HepG2 (cell line): ENCODE results near the gene FAM171A2. TPM values are rescaled to one million over a fixed set of nuclear protein-coding genes. Genes with fewer than 3 reads are reported as not detected.
A peak's percentile ranks its signal among the peaks of the same experiment; 100 is the strongest.

Experiments used
- ATF2 ChIP-seq: sonication (generic); formaldehyde crosslinking; IDR thresholded peaks from 2 replicates; pipeline ENCODE4 v1.4.0; 2020; ENCODE audit warnings: missing genetic modification reagents
- CENPX ChIP-seq: sonication (generic); formaldehyde crosslinking; IDR thresholded peaks from 2 replicates; pipeline ENCODE4 v1.9.0; 2021; ENCODE audit warnings: mild to moderate bottlenecking, missing genetic modification reagents, moderate library complexity
- DNMT1 ChIP-seq: sonication (generic); formaldehyde crosslinking; IDR thresholded peaks from 2 replicates; pipeline ENCODE4 v1.5.1; 2020; ENCODE audit warnings: mild to moderate bottlenecking, missing genetic modification reagents
- FOSL2 ChIP-seq: sonication (generic); formaldehyde crosslinking; IDR thresholded peaks from 2 replicates; pipeline ENCODE4 v1.4.0; 2020; ENCODE audit warnings: missing genetic modification reagents
- JUN ChIP-seq: sonication (generic); formaldehyde crosslinking; IDR thresholded peaks from 2 replicates; pipeline ENCODE4 v1.4.0; 2020; ENCODE audit warnings: mild to moderate bottlenecking, missing genetic modification reagents
- KAT8 ChIP-seq: IDR thresholded peaks from 2 replicates; pipeline ENCODE4 v1.6.1; 2016; ENCODE audit warnings: missing genetic modification reagents, missing compliant biosample characterization
- KDM4B ChIP-seq: sonication (generic); formaldehyde crosslinking; IDR thresholded peaks from 2 replicates; pipeline ENCODE4 v1.4.0; 2020; ENCODE audit warnings: missing genetic modification reagents
- KLF11 ChIP-seq: IDR thresholded peaks from 2 replicates; pipeline ENCODE4 v1.6.1; 2016; ENCODE audit warnings: missing compliant biosample characterization
- MED8 ChIP-seq: sonication (generic); formaldehyde crosslinking; IDR thresholded peaks from 2 replicates; pipeline ENCODE4 v1.8.1; 2023; ENCODE audit warnings: mild to moderate bottlenecking, missing genetic modification reagents; ENCODE audit not compliant: insufficient replicate concordance
- MXD4 ChIP-seq: IDR thresholded peaks from 2 replicates; pipeline ENCODE4 v1.6.1; 2016; ENCODE audit warnings: mild to moderate bottlenecking, missing biosample characterization, missing genetic modification reagents
- NCOA5 ChIP-seq: sonication (generic); formaldehyde crosslinking; IDR thresholded peaks from 2 replicates; pipeline ENCODE4 v1.4.0; 2020; ENCODE audit warnings: missing genetic modification reagents
- NR2F1 ChIP-seq, 2 experiments: fragments of 450-650 bp in 1 of 2; formaldehyde crosslinking in 1 of 2; IDR thresholded peaks; 2 replicates each; pipeline versions ENCODE4 v1.5.0 to v1.6.1; 2016 to 2020; ENCODE audit warnings: mild to moderate bottlenecking in 1 of 2, missing compliant biosample characterization in 1 of 2, missing genetic modification reagents in 1 of 2, moderate library complexity in 1 of 2
- POLR2AphosphoS2 ChIP-seq: IDR thresholded peaks from 2 replicates; pipeline ENCODE4 v1.6.1; 2011; ENCODE audit warnings: low read depth, low read length, improper control_type of control experiment
- SIN3B ChIP-seq: fragments of 150-350 bp; IDR thresholded peaks from 2 replicates; pipeline ENCODE4 v1.6.1; 2014; ENCODE audit warnings: low read length
- TBX3 ChIP-seq: fragments of 450-650 bp; IDR thresholded peaks from 2 replicates; pipeline ENCODE4 v1.6.1; 2017; ENCODE audit warnings: antibody characterized with exemption, mild to moderate bottlenecking, inconsistent platforms, borderline replicate concordance
- TCF7 ChIP-seq: sonication (generic); IDR thresholded peaks from 2 replicates; pipeline ENCODE4 v1.6.1; 2016; ENCODE audit warnings: antibody characterized with exemption, low read depth
- TIGD3 ChIP-seq: sonication (generic); formaldehyde crosslinking; IDR thresholded peaks from 2 replicates; pipeline ENCODE4 v1.5.1; 2020; ENCODE audit warnings: mild to moderate bottlenecking, missing genetic modification reagents, borderline replicate concordance
- YEATS2 ChIP-seq: sonication (generic); formaldehyde crosslinking; IDR thresholded peaks from 2 replicates; pipeline ENCODE4 v1.4.0; 2020; ENCODE audit warnings: missing genetic modification reagents, borderline replicate concordance
- ZFP41 ChIP-seq: sonication (generic); formaldehyde crosslinking; IDR thresholded peaks from 2 replicates; pipeline ENCODE4 v1.4.0; 2020; ENCODE audit warnings: mild to moderate bottlenecking, missing genetic modification reagents, borderline replicate concordance
- ZFP90 ChIP-seq: sonication (generic); formaldehyde crosslinking; IDR thresholded peaks from 2 replicates; pipeline ENCODE4 v1.8.0; 2022; ENCODE audit warnings: missing genetic modification reagents, mild to moderate bottlenecking, inconsistent platforms, borderline replicate concordance
- ZNF256 ChIP-seq: sonication (generic); formaldehyde crosslinking; conservative IDR thresholded peaks from 2 replicates; pipeline ENCODE4 v1.4.0; 2020; ENCODE audit warnings: missing genetic modification reagents
- ZNF292 ChIP-seq: sonication (generic); formaldehyde crosslinking; IDR thresholded peaks from 2 replicates; pipeline ENCODE4 v1.8.1; 2022; ENCODE audit warnings: mild to moderate bottlenecking, low read depth, missing genetic modification reagents, borderline replicate concordance
- ZNF572 ChIP-seq: sonication (generic); formaldehyde crosslinking; IDR thresholded peaks from 2 replicates; pipeline ENCODE4 v1.5.1; 2020; ENCODE audit warnings: mild to moderate bottlenecking, missing genetic modification reagents
- ZNF614 ChIP-seq: IDR thresholded peaks from 2 replicates; pipeline ENCODE4 v1.6.1; 2018; ENCODE audit warnings: missing biosample characterization, missing genetic modification reagents, inconsistent platforms, borderline replicate concordance
- polyA plus RNA-seq, 8 experiments: library from polyadenylated mRNA; depleted of rRNA in 3 of 8; stranded (reverse) in 7 of 8; unstranded in 1 of 8; fragments of >200 nt; fragmentation: Illumina TruSeq in 4 of 8; extraction: Trizol in 4 of 8; gene quantifications; 2 replicates each; pipeline versions ENCODE4 v1.2.1 to v1.2.3, GENCODE V29; 2011 to 2016; ENCODE audit warnings: low read depth in 4 of 8, missing spikeins in 1 of 8, mixed read lengths in 1 of 8; ENCODE audit not compliant: insufficient read depth in 1 of 8
- total RNA-seq, 5 experiments: library from RNA; depleted of rRNA; stranded (reverse); fragments of >200 nt; fragmentation: Illumina TruSeq; extraction: Trizol; gene quantifications; 2 replicates each; pipeline ENCODE4 v1.2.3, GENCODE V29; 2016; ENCODE audit warnings: low read depth in 1 of 5
- TF ChIP-seq, protein P1 (sequence below): sonication (generic); formaldehyde crosslinking; IDR thresholded peaks from 2 replicates; pipeline ENCODE4 v1.4.0; 2020; ENCODE audit warnings: missing genetic modification reagents

The FAM171A2 gene
- total and polyA plus RNA-seq, 2 of the 13 experiments (the other 11 are each of a cell fraction or from before 2014, with no cell fraction given), result 1.8 to 3.6 TPM

DNA sequence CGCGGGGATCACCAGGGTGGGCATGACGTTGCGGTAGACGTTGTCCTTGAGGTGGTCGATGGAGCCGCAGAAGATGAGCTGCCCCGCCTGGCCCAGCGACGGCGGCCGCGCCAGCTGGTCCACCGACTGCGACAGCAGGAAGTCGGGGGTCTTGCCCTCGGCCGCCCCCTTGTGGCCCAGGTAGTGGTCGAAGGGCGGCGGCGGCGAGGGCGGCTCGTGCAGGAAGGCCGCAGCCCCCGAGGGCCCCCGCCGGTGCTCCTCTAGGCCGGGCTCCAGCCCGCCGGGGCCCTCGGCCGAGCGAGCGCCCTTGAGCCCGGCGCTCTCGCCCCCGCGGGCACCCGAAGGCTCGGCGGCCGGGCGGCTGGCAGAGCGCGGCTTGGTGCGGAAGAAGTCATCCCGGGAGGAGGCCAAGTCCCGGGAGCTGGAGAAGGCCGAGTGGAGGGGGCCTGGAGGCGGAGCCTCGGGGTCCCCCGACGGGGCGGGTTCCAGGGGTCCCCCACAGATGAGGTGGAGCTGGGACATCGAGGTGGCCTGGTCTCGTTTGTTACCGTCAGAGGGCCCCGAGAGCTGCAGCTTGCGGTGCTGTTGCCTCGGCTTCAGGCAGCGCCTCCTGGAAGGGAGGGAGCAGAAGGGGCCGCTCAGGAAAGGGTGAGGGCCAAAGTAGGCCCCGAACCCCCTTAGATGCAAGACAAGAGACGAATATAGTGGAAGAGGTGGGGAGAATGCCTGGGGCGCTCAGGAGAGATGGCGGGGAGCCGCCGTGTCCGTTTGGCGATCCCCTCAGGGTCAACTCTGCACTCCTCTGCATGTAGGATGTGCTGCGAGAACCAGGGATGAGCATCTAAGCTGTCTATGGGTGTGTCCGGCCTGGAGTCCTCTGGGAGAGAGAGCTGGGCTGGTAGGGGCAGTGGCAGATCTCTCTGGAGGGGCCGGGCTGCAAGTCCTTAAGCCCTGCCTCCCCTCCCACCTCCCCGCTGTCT lies 8.8 kb downstream of the FAM171A2 start (continued):
- TF ChIP-seq TIGD3 (no peak), ATF2 (CRISPR knock-in tag) (no peak; the same call in 1 of the 2 replicates), POLR2AphosphoS2 (no peak), CENPX (no peak), MED8 (CRISPR knock-in tag) (no peak), TBX3 (no peak), KLF11 (CRISPR knock-in tag) (no peak), MXD4 (no peak), FOSL2 (CRISPR knock-in tag) (no peak), TCF7 (no peak), KDM4B (CRISPR knock-in tag) (no peak), YEATS2 (no peak), JUN (CRISPR knock-in tag) (no peak), NR2F1 (CRISPR knock-in tag; IDR thresholded peaks at IDR 0.05) (no peak), ZFP41 (CRISPR knock-in tag) (no peak), ZNF614 (CRISPR knock-in tag) (no peak), NCOA5 (CRISPR knock-in tag) (no peak), SIN3B (no peak), ZFP90 (CRISPR knock-in tag) (0 out of 2 replicates have a peak, but pooled peaks have one; percentile 40), ZNF256 (CRISPR knock-in tag) (no peak), ZNF572 (no peak), KAT8 (CRISPR knock-in tag) (peak; percentile 56; the same call in 1 of the 2 replicates), ZNF292 (CRISPR knock-in tag) (no peak), DNMT1 (peak; percentile 71)
- TF ChIP-seq, protein P1, sequence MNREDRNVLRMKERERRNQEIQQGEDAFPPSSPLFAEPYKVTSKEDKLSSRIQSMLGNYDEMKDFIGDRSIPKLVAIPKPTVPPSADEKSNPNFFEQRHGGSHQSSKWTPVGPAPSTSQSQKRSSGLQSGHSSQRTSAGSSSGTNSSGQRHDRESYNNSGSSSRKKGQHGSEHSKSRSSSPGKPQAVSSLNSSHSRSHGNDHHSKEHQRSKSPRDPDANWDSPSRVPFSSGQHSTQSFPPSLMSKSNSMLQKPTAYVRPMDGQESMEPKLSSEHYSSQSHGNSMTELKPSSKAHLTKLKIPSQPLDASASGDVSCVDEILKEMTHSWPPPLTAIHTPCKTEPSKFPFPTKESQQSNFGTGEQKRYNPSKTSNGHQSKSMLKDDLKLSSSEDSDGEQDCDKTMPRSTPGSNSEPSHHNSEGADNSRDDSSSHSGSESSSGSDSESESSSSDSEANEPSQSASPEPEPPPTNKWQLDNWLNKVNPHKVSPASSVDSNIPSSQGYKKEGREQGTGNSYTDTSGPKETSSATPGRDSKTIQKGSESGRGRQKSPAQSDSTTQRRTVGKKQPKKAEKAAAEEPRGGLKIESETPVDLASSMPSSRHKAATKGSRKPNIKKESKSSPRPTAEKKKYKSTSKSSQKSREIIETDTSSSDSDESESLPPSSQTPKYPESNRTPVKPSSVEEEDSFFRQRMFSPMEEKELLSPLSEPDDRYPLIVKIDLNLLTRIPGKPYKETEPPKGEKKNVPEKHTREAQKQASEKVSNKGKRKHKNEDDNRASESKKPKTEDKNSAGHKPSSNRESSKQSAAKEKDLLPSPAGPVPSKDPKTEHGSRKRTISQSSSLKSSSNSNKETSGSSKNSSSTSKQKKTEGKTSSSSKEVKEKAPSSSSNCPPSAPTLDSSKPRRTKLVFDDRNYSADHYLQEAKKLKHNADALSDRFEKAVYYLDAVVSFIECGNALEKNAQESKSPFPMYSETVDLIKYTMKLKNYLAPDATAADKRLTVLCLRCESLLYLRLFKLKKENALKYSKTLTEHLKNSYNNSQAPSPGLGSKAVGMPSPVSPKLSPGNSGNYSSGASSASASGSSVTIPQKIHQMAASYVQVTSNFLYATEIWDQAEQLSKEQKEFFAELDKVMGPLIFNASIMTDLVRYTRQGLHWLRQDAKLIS (CRISPR knock-in tag), result no peak
